OCI-LY1 (cell line): Measurements from ENCODE around the gene PSMC4.
"Not testable (repeated sequence)": the region's sequence is repeated elsewhere in the genome, so short reads cannot be mapped to it uniquely, and the experiment has no call there.

Source experiments
- H2AFZ ChIP-seq: fragments of 200-600 bp; sonication (generic), shearing (Covaris generic); 2 replicates; pipeline ENCODE4 v1.6.0; 2014; ENCODE audit warnings: antibody characterized with exemption, mild to moderate bottlenecking, low read length
- H3F3A ChIP-seq: fragments of 200-600 bp; sonication (generic), shearing (Covaris generic); 2 replicates; pipeline ENCODE4 v1.6.0; 2014; ENCODE audit warnings: mild to moderate bottlenecking, antibody characterized with exemption, low read length, moderate library complexity; ENCODE audit not compliant: insufficient read depth
- H3K27ac ChIP-seq: fragments of 200-600 bp; sonication (generic); 2 replicates; pipeline ENCODE4 v1.5.1; 2014; ENCODE audit warnings: low read length, mixed run types, mild to moderate bottlenecking, low read depth; ENCODE audit not compliant: poor library complexity, severe bottlenecking
- H3K27me3 ChIP-seq: fragments of 200-600 bp; sonication (generic); 2 replicates; pipeline ENCODE4 v1.6.0; 2014; ENCODE audit warnings: antibody characterized with exemption, mild to moderate bottlenecking, low read length, moderate library complexity; ENCODE audit not compliant: insufficient read depth
- H3K36me3 ChIP-seq: fragments of 200-600 bp; sonication (generic); 2 replicates; pipeline ENCODE4 v1.6.1; 2014; ENCODE audit warnings: mild to moderate bottlenecking, antibody characterized with exemption, low read length, moderate library complexity, mixed read lengths; ENCODE audit not compliant: insufficient read depth
- H3K4me1 ChIP-seq: fragments of 200-600 bp; sonication (generic); 2 replicates; pipeline ENCODE4 v1.5.1; 2014; ENCODE audit warnings: mild to moderate bottlenecking, low read length, moderate library complexity; ENCODE audit not compliant: insufficient read depth, severe bottlenecking
- H3K4me2 ChIP-seq: fragments of 200-600 bp; sonication (generic), shearing (Covaris generic); 2 replicates; pipeline ENCODE4 v1.6.1; 2014; ENCODE audit warnings: low read length
- H3K4me3 ChIP-seq: fragments of 200-600 bp; sonication (generic); 2 replicates; pipeline ENCODE4 v1.5.1; 2014; ENCODE audit warnings: low read length, low read depth, mild to moderate bottlenecking, mixed read lengths; ENCODE audit not compliant: poor library complexity, severe bottlenecking
- H3K79me2 ChIP-seq: fragments of 200-600 bp; shearing (Covaris generic); 2 replicates; pipeline ENCODE4 v1.6.1; 2016; ENCODE audit warnings: mixed run types, low read length, mixed read lengths; ENCODE audit not compliant: insufficient read depth
- H3K9ac ChIP-seq: fragments of 200-600 bp; sonication (generic), shearing (Covaris generic); 2 replicates; pipeline ENCODE4 v1.6.1; 2014; ENCODE audit warnings: mild to moderate bottlenecking, low read length, mixed read lengths
- H3K9me2 ChIP-seq: fragments of 200-600 bp; sonication (generic), shearing (Covaris generic); 2 replicates; pipeline ENCODE4 v1.6.1; 2014; ENCODE audit warnings: low read depth, mild to moderate bottlenecking, low read length, mixed read lengths
- H3K9me3 ChIP-seq: fragments of 200-600 bp; shearing (Covaris generic); 2 replicates; pipeline ENCODE4 v1.6.1; 2014; ENCODE audit warnings: low read length, mixed read lengths
- H4K20me1 ChIP-seq: fragments of 200-600 bp; sonication (generic), shearing (Covaris generic); 2 replicates; pipeline ENCODE4 v1.6.0; 2016; ENCODE audit warnings: mild to moderate bottlenecking, low read length; ENCODE audit not compliant: insufficient read depth
- CTCF ChIP-seq: fragments of 200-600 bp; sonication (generic), shearing (Covaris generic); IDR thresholded peaks from 2 replicates; pipeline ENCODE4 v1.5.1; 2017; ENCODE audit warnings: mild to moderate bottlenecking, antibody characterized with exemption, low read length, moderate library complexity, mixed read lengths
- EZH2 ChIP-seq: fragments of 200-600 bp; sonication (generic), shearing (Covaris generic); IDR thresholded peaks from 2 replicates; pipeline ENCODE4 v1.8.0; 2017; ENCODE audit warnings: borderline replicate concordance, mixed run types, mild to moderate bottlenecking, antibody characterized with exemption, low read length, moderate library complexity, mixed read lengths

The PSMC4 gene

GRCh38 chr19:39951686-39952085 is 19.3 kb upstream of the PSMC4 start:
- Histone ChIP-seq H3K27ac (peak overlapping the region; percentile 99), H3K79me2 (peaks cover 18% of the 10 kb centered on the region; the same call in 1 of the 2 replicates)

DNA sequence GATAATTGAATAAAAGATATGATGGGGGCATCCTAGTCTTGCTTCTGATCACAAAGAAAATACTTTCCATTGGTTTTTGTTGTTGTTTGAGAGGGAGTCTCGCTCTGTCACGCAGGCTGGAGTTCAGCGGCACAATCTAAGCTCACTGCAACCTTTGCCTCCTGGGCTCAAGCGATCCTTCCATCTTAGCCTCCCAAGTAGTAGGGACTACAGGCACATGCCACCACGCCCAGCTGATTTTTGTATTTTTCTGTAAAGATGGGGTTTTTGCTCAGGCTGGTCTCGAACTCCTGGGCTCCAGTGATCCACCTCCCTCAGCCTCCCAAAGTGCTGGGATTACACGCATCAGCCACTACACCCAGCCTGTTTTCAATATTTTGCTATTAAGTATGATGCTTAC is 17.1 kb upstream of the PSMC4 start:
- H3K79me2 ChIP-seq = peaks cover 18% of the 10 kb centered on the region; the same call in 1 of the 2 replicates
- no peak overlapping the region for H2AFZ ChIP-seq
- H3K27me3 ChIP-seq = no peaks in the 10 kb centered on the region
- H3K4me3 ChIP-seq = peak overlapping the region; percentile 3
- peaks cover 87% of the 10 kb centered on the region for H3K4me1 ChIP-seq
- H3K9ac ChIP-seq = peak overlapping the region; percentile 29; the same call in 1 of the 2 replicates
- peak overlapping the region; percentile 66 for H3K4me2 ChIP-seq
- no peak for TF ChIP-seq EZH2
- TF ChIP-seq CTCF = no peak
- no peaks in the 10 kb centered on the region for H3F3A ChIP-seq
- H4K20me1 ChIP-seq = no peaks in the 10 kb centered on the region
- H3K9me2 ChIP-seq = no peaks in the 10 kb centered on the region
- H3K36me3 ChIP-seq = peaks cover 21% of the 10 kb centered on the region
- H3K9me3 ChIP-seq = 0 out of 2 replicates have a peak, but pooled peaks cover 2% of the 10 kb centered on the region
- H3K27ac ChIP-seq = peak overlapping the region; percentile 99

More at GRCh38 chr19:39951686-39952085, 19.3 kb upstream of the PSMC4 start:
- Histone ChIP-seq H3K36me3 (peaks cover 41% of the 10 kb centered on the region), H3F3A (no peaks in the 10 kb centered on the region), H3K9me3 (0 out of 2 replicates have a peak, but pooled peaks cover 2% of the 10 kb centered on the region), H2AFZ (no peak overlapping the region), H4K20me1 (no peaks in the 10 kb centered on the region), H3K4me3 (peak overlapping the region; percentile 60), H3K9ac (peak overlapping the region; percentile 72), H3K27me3 (no peaks in the 10 kb centered on the region), H3K9me2 (no peaks in the 10 kb centered on the region), H3K4me1 (peaks cover 72% of the 10 kb centered on the region), H3K4me2 (peak overlapping the region; percentile 66)
- TF ChIP-seq CTCF (no peak), EZH2 (no peak)

DNA sequence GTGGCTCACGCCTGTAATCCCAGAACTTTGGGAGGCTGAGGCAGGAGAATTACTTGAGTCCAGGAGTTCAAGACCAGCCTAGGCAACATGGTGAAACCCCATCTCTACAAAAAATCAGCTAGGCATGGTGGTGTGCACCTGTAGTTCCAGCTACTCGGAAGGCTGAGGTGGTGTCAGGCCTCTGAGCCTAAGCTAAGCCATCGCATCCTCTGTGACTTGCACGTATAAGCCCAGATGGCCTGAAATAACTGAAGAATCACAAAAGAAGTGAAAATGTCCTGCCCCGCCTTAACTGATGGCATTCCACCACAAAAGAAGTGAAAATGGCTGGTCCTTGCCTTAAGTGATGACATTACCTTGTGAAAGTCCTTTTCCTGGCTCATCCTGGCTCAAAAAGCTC is 13.1 kb upstream of the PSMC4 start:
- H3K9me3 ChIP-seq, H4K20me1 ChIP-seq, H3K27me3 ChIP-seq, H3K79me2 ChIP-seq, H3K9me2 ChIP-seq, H3K36me3 ChIP-seq, H3K9ac ChIP-seq, H3F3A ChIP-seq, H3K4me2 ChIP-seq, H2AFZ ChIP-seq, H3K4me3 ChIP-seq: not testable (repeated sequence)
- H3K4me1 ChIP-seq = peaks cover 70% of the 10 kb centered on the region
- H3K27ac ChIP-seq = peak overlapping the region; percentile 91

- H3K9me2 ChIP-seq, H3K36me3 ChIP-seq, H3F3A ChIP-seq, H3K79me2 ChIP-seq, H3K9me3 ChIP-seq, H2AFZ ChIP-seq, H3K27me3 ChIP-seq, H4K20me1 ChIP-seq: not testable (repeated sequence)
- Histone ChIP-seq H3K4me2 (peak overlapping the region; percentile 65), H3K27ac (peak overlapping the region; percentile 93), H3K4me3 (peak overlapping the region; percentile 30), H3K4me1 (peaks cover 64% of the 10 kb centered on the region), H3K9ac (peak overlapping the region; percentile 52)
These were observed 12.0 kb upstream of the PSMC4 start for GRCh38 chr19:39958942-39959341.

DNA sequence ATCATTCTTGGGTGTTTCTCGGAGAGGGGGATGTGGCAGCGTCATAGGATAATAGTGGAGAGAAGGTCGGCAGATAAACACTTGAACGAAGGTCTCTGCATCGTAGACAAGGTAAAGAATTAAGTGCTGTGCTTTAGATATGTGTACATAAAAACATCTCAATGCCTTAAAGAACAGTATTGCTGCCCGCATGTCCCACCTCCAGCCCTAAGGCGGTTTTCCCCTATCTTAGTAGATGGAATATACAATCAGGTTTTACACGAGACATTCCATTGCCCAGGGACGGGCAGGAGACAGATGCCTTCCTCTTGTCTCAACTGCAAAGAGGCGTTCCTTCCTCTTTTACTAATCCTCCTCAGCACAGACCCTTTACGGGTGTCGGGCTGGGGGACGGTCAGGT is 11.6 kb upstream of the PSMC4 start:
- not testable (repeated sequence) for H3K9me2 ChIP-seq, H4K20me1 ChIP-seq, H2AFZ ChIP-seq, H3F3A ChIP-seq, H3K9me3 ChIP-seq, H3K79me2 ChIP-seq, H3K27me3 ChIP-seq, H3K36me3 ChIP-seq
- Histone ChIP-seq H3K4me2 (peak overlapping the region; percentile 65), H3K9ac (peak overlapping the region; percentile 52), H3K4me1 (peaks cover 61% of the 10 kb centered on the region), H3K4me3 (peak overlapping the region; percentile 30), H3K27ac (peak overlapping the region; percentile 93)
